ENCODE measurements around the gene CEP128.

The CEP128 gene

DNA sequence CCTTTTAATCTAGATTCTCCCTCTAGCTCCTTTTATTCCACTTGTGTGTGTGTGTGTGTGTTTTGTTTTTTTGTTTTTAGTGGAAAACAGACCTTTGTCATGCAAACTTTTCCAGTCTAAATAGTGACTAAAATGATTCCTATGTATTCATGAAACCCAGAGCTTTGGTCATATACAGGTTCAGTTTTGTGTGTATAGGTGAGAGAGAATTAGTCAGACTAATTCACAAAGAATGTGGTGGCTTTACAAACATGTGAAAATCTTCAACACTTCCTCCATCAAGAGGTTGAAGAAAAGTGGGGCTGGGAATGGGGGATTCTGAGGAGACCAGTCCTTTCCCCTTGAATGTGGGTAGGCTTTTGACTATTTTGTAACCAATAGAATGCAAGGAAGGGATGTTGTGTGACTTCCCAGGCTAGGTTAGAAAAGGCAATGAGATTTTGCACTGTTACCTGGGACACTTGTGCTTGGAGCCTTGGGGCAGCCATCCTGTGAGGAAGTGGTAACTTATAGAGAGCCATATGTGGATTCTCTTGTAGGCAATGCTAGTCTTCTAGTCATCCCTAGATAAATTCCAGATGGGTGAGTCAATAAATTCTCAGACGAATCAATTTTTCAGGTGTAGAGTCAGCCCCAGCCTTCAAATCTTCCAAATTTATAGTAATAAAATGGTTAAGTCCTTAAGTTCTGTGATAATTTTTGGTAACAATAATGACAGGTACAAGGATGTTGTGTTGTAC is 236.1 kb downstream of the CEP128 start:
- ATAC-seq (replicated peaks), result no peak
- Mint-ChIP-seq H3K9me3 (no peaks in the 10 kb centered on the region), H3K36me3 (ENCODE audit: insufficient read depth) (no peaks in the 10 kb centered on the region), H3K27ac (no peak overlapping the region), H3K4me1 (ENCODE audit: low read depth in 2 of 2) (no peaks in the 10 kb centered on the region), H3K27me3 (no peaks in the 10 kb centered on the region), H3K4me3 (no peak overlapping the region)
- DNase-seq, result no peak

DNA sequence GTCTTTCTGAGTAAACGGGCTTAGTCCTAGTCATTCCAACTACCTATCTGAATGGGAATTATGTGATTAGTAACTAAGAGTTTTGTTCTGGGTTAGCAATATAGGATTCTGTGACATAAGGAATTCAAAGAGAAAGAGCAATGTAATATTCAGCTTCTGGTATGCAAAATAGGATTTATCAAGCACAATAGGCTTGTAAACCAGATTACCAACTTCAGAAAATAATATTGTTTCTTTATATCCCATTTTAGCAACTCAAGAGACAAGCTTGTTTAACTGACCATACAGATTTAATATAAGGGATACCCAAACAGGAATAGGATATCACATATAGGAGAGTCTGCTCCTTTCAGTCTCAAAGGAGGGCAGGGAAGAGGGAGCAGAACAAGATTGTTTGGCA is 240.9 kb downstream of the CEP128 start:
- no peak overlapping the region for H3K4me3 Mint-ChIP-seq

DNA sequence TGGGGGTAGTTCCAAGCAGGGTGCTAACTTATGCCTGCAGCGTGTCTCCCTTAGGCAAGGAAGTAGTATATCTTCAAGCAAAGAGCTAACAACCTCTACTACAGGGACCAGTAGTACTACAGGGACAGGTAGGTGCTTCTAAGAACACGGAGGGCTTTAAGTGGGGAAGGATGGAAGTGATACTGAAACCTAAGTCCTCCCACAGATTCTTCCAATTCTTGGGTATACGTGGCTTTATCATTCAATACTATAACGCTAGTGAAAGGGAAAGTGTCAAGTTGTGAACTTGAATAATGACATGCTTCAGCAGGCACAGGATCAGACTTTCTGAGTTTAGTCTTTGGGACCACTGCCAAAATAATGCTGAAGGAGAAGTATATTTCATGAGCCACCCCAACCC is 241.7 kb downstream of the CEP128 start:
- no peak overlapping the region for H3K4me3 Mint-ChIP-seq
- H3K36me3 Mint-ChIP-seq (ENCODE audit: insufficient read depth), result peaks cover 1% of the 10 kb centered on the region
- no peaks in the 10 kb centered on the region for H3K4me1 Mint-ChIP-seq (ENCODE audit: low read depth in 2 of 2)
- ATAC-seq (replicated peaks) (no peak), DNase-seq (no peak)
- H3K27me3 Mint-ChIP-seq, result no peaks in the 10 kb centered on the region
- no peak overlapping the region for H3K27ac Mint-ChIP-seq
- H3K9me3 Mint-ChIP-seq, result no peaks in the 10 kb centered on the region

More for the DNA sequence above, 240.9 kb downstream of the CEP128 start:
- no peaks in the 10 kb centered on the region for H3K27me3 Mint-ChIP-seq
- no peaks in the 10 kb centered on the region for H3K36me3 Mint-ChIP-seq (ENCODE audit: insufficient read depth)
- ATAC-seq (replicated peaks), result no peak
- no peaks in the 10 kb centered on the region for H3K9me3 Mint-ChIP-seq
- H3K27ac Mint-ChIP-seq, result no peak overlapping the region
- DNase-seq, result no peak
- no peaks in the 10 kb centered on the region for H3K4me1 Mint-ChIP-seq (ENCODE audit: low read depth in 2 of 2)

DNA sequence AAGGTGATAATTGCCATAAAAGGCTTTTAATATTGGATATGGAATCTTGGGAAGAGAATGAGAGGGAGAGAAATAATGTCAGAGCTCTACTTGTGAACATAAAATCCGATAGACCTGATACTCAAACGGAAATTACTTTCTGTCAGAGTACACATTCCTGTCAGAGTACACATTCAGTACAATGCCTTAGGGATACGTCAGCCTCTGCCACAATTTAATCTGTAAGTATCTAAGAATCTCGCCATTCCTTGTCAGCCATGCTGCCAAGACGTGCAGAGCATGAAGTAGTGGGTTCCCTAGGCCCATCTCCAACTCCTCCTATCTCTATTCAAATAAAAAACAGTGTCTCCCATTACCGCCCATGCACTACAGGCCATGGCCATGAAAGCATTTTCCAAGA is 242.6 kb downstream of the CEP128 start:
- ATAC-seq (replicated peaks) (no peak), DNase-seq (no peak)
- Mint-ChIP-seq H3K27me3 (no peaks in the 10 kb centered on the region), H3K4me3 (no peak overlapping the region), H3K4me1 (ENCODE audit: low read depth in 2 of 2) (no peaks in the 10 kb centered on the region), H3K9me3 (no peaks in the 10 kb centered on the region), H3K27ac (no peak overlapping the region), H3K36me3 (ENCODE audit: insufficient read depth) (peaks cover 4% of the 10 kb centered on the region)

DNA sequence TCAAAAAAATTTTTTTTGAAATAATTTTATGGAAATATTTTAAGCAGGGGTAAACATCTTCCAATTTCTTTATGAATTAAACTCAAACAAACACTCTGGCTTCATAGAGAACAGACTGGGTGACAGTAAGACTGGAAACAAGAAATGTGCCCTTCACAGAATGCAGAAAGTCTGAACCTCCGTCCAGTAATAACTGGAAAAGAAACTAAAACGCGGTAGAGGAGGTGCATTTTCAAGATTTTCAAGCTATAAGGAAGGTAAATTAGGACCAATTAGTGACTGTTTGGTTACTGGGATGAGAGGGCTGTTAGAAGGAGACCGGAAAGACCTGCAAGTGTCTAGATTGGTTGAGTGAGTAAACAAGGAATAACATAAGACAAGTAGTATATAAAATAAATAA is 245.7 kb downstream of the CEP128 start:
- Mint-ChIP-seq H3K4me3 (no peak overlapping the region), H3K27me3 (no peaks in the 10 kb centered on the region), H3K9me3 (no peaks in the 10 kb centered on the region), H3K4me1 (ENCODE audit: low read depth in 2 of 2) (no peaks in the 10 kb centered on the region), H3K27ac (no peak overlapping the region), H3K36me3 (ENCODE audit: insufficient read depth) (peaks cover 4% of the 10 kb centered on the region)
- no peak for ATAC-seq (replicated peaks)
- DNase-seq, result no peak

DNA sequence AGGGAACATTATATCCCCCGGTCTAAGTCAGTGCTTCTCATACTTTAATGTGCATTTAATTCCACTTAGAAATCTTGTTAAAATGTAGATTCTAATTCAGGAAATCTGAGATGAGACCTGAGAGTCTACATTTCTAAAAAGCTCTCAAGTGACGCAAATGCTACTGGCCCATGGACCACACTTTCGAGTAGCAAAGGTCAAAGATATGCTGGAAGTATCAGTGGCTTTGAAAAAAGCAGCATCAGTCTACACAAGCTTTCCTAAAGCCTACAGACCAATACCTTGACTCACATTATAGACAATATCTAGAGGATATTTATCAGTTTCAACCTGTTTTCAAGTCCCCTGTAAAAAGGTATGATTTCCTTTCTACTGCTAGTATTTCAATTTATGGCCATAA is 248.6 kb downstream of the CEP128 start:
- Mint-ChIP-seq H3K27ac (no peak overlapping the region), H3K9me3 (no peaks in the 10 kb centered on the region), H3K27me3 (no peaks in the 10 kb centered on the region), H3K36me3 (ENCODE audit: insufficient read depth) (peaks cover 4% of the 10 kb centered on the region), H3K4me1 (ENCODE audit: low read depth in 2 of 2) (no peaks in the 10 kb centered on the region), H3K4me3 (no peak overlapping the region)
- DNase-seq (no peak), ATAC-seq (replicated peaks) (no peak)

DNA sequence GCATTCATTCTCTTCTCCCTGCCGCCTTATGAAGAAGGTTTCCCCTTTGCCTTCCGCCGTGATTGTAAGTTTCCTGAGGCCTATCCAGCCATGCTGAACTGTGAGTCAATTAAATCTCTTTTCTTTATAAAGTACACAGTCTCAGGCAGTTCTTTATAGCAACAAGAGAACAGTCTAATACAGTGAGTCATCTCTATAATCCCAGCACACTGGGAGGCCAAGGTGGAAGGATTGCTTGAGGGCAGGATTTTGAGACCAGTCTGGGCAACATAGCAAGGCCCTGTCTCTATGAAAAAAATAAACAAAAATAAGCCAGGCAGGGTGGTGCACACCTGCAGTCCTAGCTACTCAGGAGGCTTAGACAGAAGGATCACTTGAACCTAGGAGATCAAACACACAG is 259.9 kb downstream of the CEP128 start:
- Mint-ChIP-seq H3K27me3 (no peaks in the 10 kb centered on the region), H3K9me3 (peaks cover 8 to 45% of the 10 kb centered on the region in 2 donors), H3K36me3 (ENCODE audit: insufficient read depth) (no peaks in the 10 kb centered on the region), H3K4me3 (no peak overlapping the region), H3K4me1 (ENCODE audit: low read depth in 2 of 2) (no peaks in the 10 kb centered on the region), H3K27ac (no peak overlapping the region)
- DNase-seq, result no peak
- no peak for ATAC-seq (replicated peaks)

DNA sequence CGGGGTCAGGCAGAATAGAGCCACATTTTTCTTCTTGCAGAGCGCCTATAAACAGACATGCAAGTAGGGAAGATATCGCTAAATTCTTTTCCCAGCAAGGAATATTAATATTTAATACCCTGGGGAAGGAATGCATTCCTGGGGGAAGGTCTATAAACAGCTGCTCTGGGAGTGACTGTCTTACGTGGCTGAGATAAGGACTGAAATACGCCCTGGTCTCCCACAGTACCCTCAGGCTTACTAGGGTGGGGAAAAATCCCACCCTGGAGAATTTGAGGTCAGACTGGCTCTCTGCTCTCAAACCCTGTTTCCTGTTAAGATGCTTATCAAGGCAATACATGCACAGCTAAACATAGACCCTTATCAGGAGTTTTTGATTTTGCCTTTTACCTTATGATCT is 262.3 kb downstream of the CEP128 start:
- no peaks in the 10 kb centered on the region for H3K27me3 Mint-ChIP-seq
- H3K4me1 Mint-ChIP-seq (ENCODE audit: low read depth in 2 of 2), result no peaks in the 10 kb centered on the region
- H3K9me3 Mint-ChIP-seq, result peaks cover 8 to 44% of the 10 kb centered on the region in 2 donors
- no peak overlapping the region for H3K4me3 Mint-ChIP-seq
- DNase-seq (no peak), ATAC-seq (replicated peaks) (no peak)
- H3K27ac Mint-ChIP-seq, result no peak overlapping the region
- H3K36me3 Mint-ChIP-seq (ENCODE audit: insufficient read depth), result no peaks in the 10 kb centered on the region

DNA sequence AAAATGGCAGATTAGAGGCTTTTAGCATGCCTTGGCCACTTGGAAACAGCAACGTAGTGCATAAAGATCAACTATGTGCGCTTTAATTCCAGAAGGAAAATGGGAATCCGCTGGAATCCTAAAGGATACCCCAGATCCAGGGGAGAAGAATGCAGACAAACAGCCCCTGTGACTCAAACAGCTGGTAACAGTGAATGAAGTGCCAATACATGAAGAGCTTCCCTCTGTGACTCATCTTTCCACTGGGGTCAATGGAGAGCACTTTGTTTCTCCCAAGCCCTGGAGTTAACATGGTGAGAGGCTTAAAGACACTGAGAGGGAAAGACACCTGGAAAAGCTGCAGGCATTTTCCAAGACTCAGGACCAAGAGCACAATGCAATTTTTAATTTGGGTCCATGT is 263.1 kb downstream of the CEP128 start:
- ATAC-seq (replicated peaks), result no peak
- H3K27me3 Mint-ChIP-seq, result no peaks in the 10 kb centered on the region
- H3K9me3 Mint-ChIP-seq, result peaks cover 10 to 36% of the 10 kb centered on the region in 2 donors
- no peaks in the 10 kb centered on the region for H3K36me3 Mint-ChIP-seq (ENCODE audit: insufficient read depth)
- H3K27ac Mint-ChIP-seq, result no peak overlapping the region
- no peaks in the 10 kb centered on the region for H3K4me1 Mint-ChIP-seq (ENCODE audit: low read depth in 2 of 2)
- DNase-seq, result no peak
- H3K4me3 Mint-ChIP-seq, result no peak overlapping the region

DNA sequence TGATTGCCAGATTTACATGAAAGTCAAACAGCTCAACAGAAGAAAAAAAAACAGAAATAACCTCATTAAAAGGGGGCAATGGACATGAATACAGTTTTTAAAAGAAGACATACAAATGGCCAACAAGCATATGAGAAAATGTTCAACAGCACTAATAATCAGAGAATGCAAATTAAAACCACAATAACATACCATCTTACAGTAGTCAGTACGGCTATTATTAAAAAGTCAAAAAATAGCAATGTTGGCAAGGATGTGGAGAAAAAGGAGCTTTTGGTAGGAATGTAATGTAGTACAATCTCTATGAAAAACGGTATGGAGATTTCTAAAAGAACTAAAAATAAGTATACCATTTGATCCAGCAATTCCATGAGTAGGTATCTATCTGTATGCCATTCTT is 272.1 kb downstream of the CEP128 start:
- H3K9me3 Mint-ChIP-seq, result peaks cover 7 to 13% of the 10 kb centered on the region in 2 donors
- DNase-seq (no peak), ATAC-seq (replicated peaks) (no peak)
- no peaks in the 10 kb centered on the region for H3K27me3 Mint-ChIP-seq
- no peaks in the 10 kb centered on the region for H3K36me3 Mint-ChIP-seq (ENCODE audit: insufficient read depth)
- peaks cover 0 to 10% of the 10 kb centered on the region in 2 donors for H3K4me1 Mint-ChIP-seq (ENCODE audit: low read depth in 2 of 2)
- no peak overlapping the region for H3K4me3 Mint-ChIP-seq
- no peak overlapping the region for H3K27ac Mint-ChIP-seq

DNA sequence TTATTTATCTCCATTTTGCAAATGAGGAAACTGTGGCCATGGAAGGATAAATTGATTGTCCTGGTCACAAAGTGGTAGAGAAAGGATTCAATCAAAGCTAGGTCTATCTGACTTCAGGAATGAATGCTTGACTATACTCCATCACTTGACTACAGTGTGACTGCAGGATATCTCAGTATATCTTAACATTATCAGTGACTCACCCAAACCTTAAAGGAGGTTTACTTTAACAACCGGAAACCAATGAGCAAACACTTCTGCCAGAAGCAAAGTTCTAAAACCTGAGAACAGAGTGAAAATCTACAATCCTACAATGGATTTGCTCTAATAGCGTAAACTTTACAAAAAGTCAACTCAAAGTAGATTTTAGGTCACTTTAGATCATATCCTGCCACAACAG is 277.0 kb downstream of the CEP128 start:
- Mint-ChIP-seq H3K36me3 (ENCODE audit: insufficient read depth) (no peaks in the 10 kb centered on the region), H3K27ac (no peak overlapping the region), H3K9me3 (peaks cover 3 to 11% of the 10 kb centered on the region in 2 donors), H3K27me3 (no peaks in the 10 kb centered on the region), H3K4me1 (ENCODE audit: low read depth in 2 of 2) (peaks cover 0 to 10% of the 10 kb centered on the region in 2 donors), H3K4me3 (no peak overlapping the region)
- peak; percentile 69 for ATAC-seq (replicated peaks)
- DNase-seq, result no peak

DNA sequence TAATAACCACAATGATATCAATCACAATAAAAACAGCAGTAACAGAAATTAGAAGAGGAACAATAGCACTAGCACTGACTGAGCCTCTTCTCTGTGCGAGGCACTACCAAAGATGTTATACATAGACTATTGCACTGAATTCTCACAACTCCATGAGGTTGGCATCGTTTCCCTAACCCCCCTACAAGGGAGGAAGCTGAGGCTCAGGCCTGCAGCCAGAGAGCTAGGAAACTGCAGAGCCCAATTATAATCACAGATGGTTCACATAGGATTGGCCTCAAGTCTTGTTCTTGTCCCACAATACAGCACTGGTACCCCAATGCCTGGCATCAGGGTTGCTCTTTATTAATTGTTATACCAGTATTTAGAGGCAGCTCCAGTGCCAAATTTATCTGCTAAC is 278.0 kb downstream of the CEP128 start:
- no peak for ATAC-seq (replicated peaks)

DNA sequence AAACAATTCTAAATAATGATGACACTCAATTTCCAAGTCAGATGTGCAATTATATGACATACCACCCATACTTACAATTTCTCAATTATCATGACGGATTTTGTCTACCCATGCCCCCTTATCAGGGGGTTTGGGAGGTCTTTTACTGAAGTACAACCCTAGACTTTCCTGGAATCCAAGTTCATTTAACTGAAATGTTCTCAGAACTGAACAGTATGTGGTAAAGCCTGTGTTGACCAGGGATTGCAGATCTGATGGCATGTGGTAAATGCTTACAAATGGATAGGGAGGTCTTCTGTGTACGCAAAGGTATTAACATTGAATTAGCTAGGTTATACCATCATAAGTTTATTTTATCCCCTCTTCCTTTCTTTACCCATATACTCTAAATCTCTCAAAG is 281.8 kb downstream of the CEP128 start:
- peaks cover 0 to 1% of the 10 kb centered on the region in 2 donors for H3K4me1 Mint-ChIP-seq (ENCODE audit: low read depth in 2 of 2)
- no peaks in the 10 kb centered on the region for H3K36me3 Mint-ChIP-seq (ENCODE audit: insufficient read depth)
- DNase-seq (no peak), ATAC-seq (replicated peaks) (no peak)
- no peak overlapping the region for H3K4me3 Mint-ChIP-seq
- no peaks in the 10 kb centered on the region for H3K9me3 Mint-ChIP-seq
- no peaks in the 10 kb centered on the region for H3K27me3 Mint-ChIP-seq
- H3K27ac Mint-ChIP-seq, result no peak overlapping the region

More for the DNA sequence above, 278.0 kb downstream of the CEP128 start:
- Mint-ChIP-seq H3K4me3 (no peak overlapping the region), H3K4me1 (ENCODE audit: low read depth in 2 of 2) (peaks cover 1 to 10% of the 10 kb centered on the region in 2 donors), H3K27me3 (no peaks in the 10 kb centered on the region), H3K9me3 (peaks cover under 1 to 3% of the 10 kb centered on the region in 2 donors), H3K36me3 (ENCODE audit: insufficient read depth) (no peaks in the 10 kb centered on the region), H3K27ac (no peak overlapping the region)
- no peak for DNase-seq

DNA sequence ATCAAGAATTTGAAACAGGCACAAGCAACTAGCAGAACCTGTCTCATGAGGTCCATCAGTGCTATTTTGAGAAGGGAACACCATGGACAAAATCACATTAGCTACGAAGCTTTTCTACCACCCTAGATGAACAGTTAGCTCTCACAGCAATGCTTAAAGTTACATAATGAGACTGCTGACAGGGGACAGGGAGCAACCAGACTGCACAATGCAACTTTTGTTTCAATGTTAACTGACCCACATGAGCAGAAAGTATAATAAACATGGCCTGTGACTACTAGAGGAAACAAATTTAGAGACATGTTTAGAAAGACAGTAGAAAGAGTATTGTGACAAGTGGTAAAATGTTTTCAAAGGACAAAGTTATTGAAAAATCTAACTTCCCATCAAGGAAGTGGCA is 282.8 kb downstream of the CEP128 start:
- H3K36me3 Mint-ChIP-seq (ENCODE audit: insufficient read depth), result no peaks in the 10 kb centered on the region
- H3K27ac Mint-ChIP-seq, result no peak overlapping the region
- ATAC-seq (replicated peaks), result no peak
- H3K27me3 Mint-ChIP-seq, result no peaks in the 10 kb centered on the region
- H3K4me1 Mint-ChIP-seq (ENCODE audit: low read depth in 2 of 2), result peaks cover 0 to 1% of the 10 kb centered on the region in 2 donors
- H3K9me3 Mint-ChIP-seq, result no peaks in the 10 kb centered on the region
- no peak overlapping the region for H3K4me3 Mint-ChIP-seq
- no peak for DNase-seq
